BJ (cell line): ENCODE data around the gene MAP2. TPM values are rescaled to one million over a fixed set of nuclear protein-coding genes. Genes with fewer than 3 reads are reported as not detected.

ENCODE experiments used
- CTCF ChIA-PET: fragments of 350-600 bp; formaldehyde crosslinking; extraction: SDS; loops from one replicate; lab custom pipeline; 2021; ENCODE audit warnings: antibody characterized with exemption, inconsistent platforms; lab: Yijun Ruan, JAX
- POLR2A ChIA-PET: fragments of 300-600 bp; sonication (Branson Sonifier 250); formaldehyde crosslinking; extraction: SDS; loops from one replicate; lab custom pipeline; 2021; ENCODE audit warnings: antibody characterized with exemption; lab: Charles Lee
- DNase-seq: peaks from one replicate; pipeline ENCODE4 v3.0.0-alpha.2; 2011; ENCODE audit warnings: low read depth
- H3K27me3 ChIP-seq: 2 replicates; pipeline ENCODE4 v1.6.0; 2011; ENCODE audit warnings: low read length; ENCODE audit not compliant: control insufficient read depth, insufficient read depth
- H3K36me3 ChIP-seq: 2 replicates; pipeline ENCODE4 v1.5.1; 2011; ENCODE audit warnings: low read length; ENCODE audit not compliant: control insufficient read depth, insufficient read depth
- H3K4me3 ChIP-seq: 2 replicates; pipeline ENCODE4 v1.5.1; 2011; ENCODE audit warnings: low read depth, mild to moderate bottlenecking, control low read depth, low read length
- CTCF ChIP-seq: IDR thresholded peaks from 2 replicates; pipeline ENCODE4 v1.5.1; 2011; ENCODE audit warnings: low read depth, mild to moderate bottlenecking, control low read depth, inconsistent platforms, low read length, moderate library complexity; ENCODE audit not compliant: insufficient read depth
- polyA plus RNA-seq: library from polyadenylated mRNA; depleted of rRNA; stranded (reverse); fragments of >200 nt; gene quantifications from 2 replicates; pipeline ENCODE4 v1.2.3, GENCODE V29; 2011
- small RNA-seq: library from RNA; depleted of rRNA; stranded (forward); fragments of <200 nt; gene quantifications from one replicate; pipeline ENCODE3, GENCODE V24; 2012; ENCODE audit warnings: low replicate concordance, low read depth; ENCODE audit not compliant: insufficient read length

Gene MAP2
- polyA plus RNA-seq, 1 experiment = 3.5 TPM

- no peak for TF ChIP-seq CTCF
- no peak for DNase-seq
- Histone ChIP-seq H3K36me3 (no peaks in the 10 kb centered on the region), H3K27me3 (no peaks in the 10 kb centered on the region), H3K4me3 (peak within 1 kb of the TSS; percentile 32)
- ChIA-PET POLR2A (no interaction called here), CTCF (no interaction called here)
Measured at GRCh38 chr2:209771474-209772289, 347.8 kb downstream of the MAP2 start, which contains the start of gene UNC80. UNC80 (plus strand) TSS chr2:209771832; CDS start chr2:209772073, 241 bp downstream.

GRCh38 chr2:209772290-209772685 is 348.4 kb downstream of the MAP2 start:
- POLR2A ChIA-PET = no interaction called here
- CTCF ChIA-PET = no interaction called here
- H3K4me3 ChIP-seq = no peak overlapping the region

GRCh38 chr2:209773377-209773776 is 349.5 kb downstream of the MAP2 start:
- no peak for TF ChIP-seq CTCF

More at GRCh38 chr2:209772290-209772685, 348.4 kb downstream of the MAP2 start:
- Histone ChIP-seq H3K36me3 (no peaks in the 10 kb centered on the region), H3K27me3 (no peaks in the 10 kb centered on the region)
- TF ChIP-seq CTCF = no peak
- no peak for DNase-seq

More at GRCh38 chr2:209773377-209773776, 349.5 kb downstream of the MAP2 start:
- Histone ChIP-seq H3K36me3 (no peaks in the 10 kb centered on the region), H3K4me3 (no peak overlapping the region), H3K27me3 (no peaks in the 10 kb centered on the region)
- POLR2A ChIA-PET = no interaction called here
- DNase-seq = no peak
- CTCF ChIA-PET = no interaction called here

Small RNA genes within 50 kb of the gene (small RNA-seq; reads per million reads assigned to genes)
- not detected for gene RNA5SP118
